HepG2 (cell line): ENCODE data around the gene SEPTIN2. TPM values are rescaled to one million over a fixed set of nuclear protein-coding genes. Genes with fewer than 3 reads are reported as not detected.

Experiments used
- CEBPB ChIP-seq: IDR thresholded peaks from 2 replicates; pipeline ENCODE4 v1.6.1; 2011; ENCODE audit warnings: low read depth, low read length, improper control_type of control experiment, borderline replicate concordance
- FLYWCH1 ChIP-seq: sonication (generic); formaldehyde crosslinking; IDR thresholded peaks from 2 replicates; pipeline ENCODE4 v1.8.1; 2023; ENCODE audit warnings: mild to moderate bottlenecking, missing genetic modification reagents
- HES4 ChIP-seq: sonication (generic); formaldehyde crosslinking; IDR thresholded peaks from 2 replicates; pipeline ENCODE4 v1.9.0; 2021; ENCODE audit warnings: mild to moderate bottlenecking, missing genetic modification reagents, borderline replicate concordance
- HMGXB4 ChIP-seq, 2 experiments: sonication (generic) in 1 of 2; formaldehyde crosslinking in 1 of 2; IDR thresholded peaks; 2 replicates each; pipeline versions ENCODE4 v1.4.0 to v1.6.1; 2018 to 2020; ENCODE audit warnings: missing genetic modification reagents in 2 of 2, borderline replicate concordance in 1 of 2, low read depth in 1 of 2, mild to moderate bottlenecking in 1 of 2, missing biosample characterization in 1 of 2
- IKZF1 ChIP-seq: fragments of 450-650 bp; IDR thresholded peaks from 2 replicates; pipeline ENCODE4 v1.7.1; 2016
- MIXL1 ChIP-seq: IDR thresholded peaks from 2 replicates; pipeline ENCODE4 v1.6.1; 2016
- NR2F2 ChIP-seq: IDR thresholded peaks from 2 replicates; pipeline ENCODE4 v1.6.1; 2012; ENCODE audit warnings: low read depth, inconsistent platforms, borderline replicate concordance
- PATZ1 ChIP-seq: sonication (generic); formaldehyde crosslinking; IDR thresholded peaks from 2 replicates; pipeline ENCODE4 v1.4.0; 2020; ENCODE audit warnings: missing genetic modification reagents
- PHF5A ChIP-seq: IDR thresholded peaks from one replicate; pipeline ENCODE4 v1.6.1; 2018; ENCODE audit warnings: low read depth, missing genetic modification reagents; ENCODE audit not compliant: unreplicated experiment
- RFXAP ChIP-seq: sonication (generic); formaldehyde crosslinking; IDR thresholded peaks from 2 replicates; pipeline ENCODE4 v1.4.0; 2020; ENCODE audit warnings: missing genetic modification reagents, borderline replicate concordance
- STAT5B ChIP-seq: sonication (generic); formaldehyde crosslinking; IDR thresholded peaks from 2 replicates; pipeline ENCODE4 v1.4.0; 2020; ENCODE audit warnings: missing genetic modification reagents
- TAF1 ChIP-seq: sonication (generic); formaldehyde crosslinking; IDR thresholded peaks from 2 replicates; pipeline ENCODE4 v1.4.0; 2020; ENCODE audit warnings: missing genetic modification reagents
- TRIM24 ChIP-seq: sonication (generic); formaldehyde crosslinking; IDR thresholded peaks from 2 replicates; pipeline ENCODE4 v1.8.0; 2022; ENCODE audit warnings: mild to moderate bottlenecking, missing genetic modification reagents
- ZNF12 ChIP-seq: sonication (generic); formaldehyde crosslinking; IDR thresholded peaks from 2 replicates; pipeline ENCODE4 v1.5.0; 2020; ENCODE audit warnings: missing genetic modification reagents
- ZNF724P ChIP-seq: sonication (generic); formaldehyde crosslinking; IDR thresholded peaks from 2 replicates; pipeline ENCODE4 v1.8.0; 2022; ENCODE audit warnings: missing genetic modification reagents, borderline replicate concordance
- ZNF780A ChIP-seq: sonication (generic); formaldehyde crosslinking; IDR thresholded peaks from 2 replicates; pipeline ENCODE4 v1.8.0; 2022; ENCODE audit warnings: mild to moderate bottlenecking, missing genetic modification reagents, moderate library complexity
- ZSCAN25 ChIP-seq: sonication (generic); formaldehyde crosslinking; IDR thresholded peaks from 2 replicates; pipeline ENCODE4 v1.8.0; 2022; ENCODE audit warnings: mild to moderate bottlenecking, missing genetic modification reagents
- polyA plus RNA-seq, 8 experiments: library from polyadenylated mRNA; depleted of rRNA in 3 of 8; stranded (reverse) in 7 of 8; unstranded in 1 of 8; fragments of >200 nt; fragmentation: Illumina TruSeq in 4 of 8; extraction: Trizol in 4 of 8; gene quantifications; 2 replicates each; pipeline versions ENCODE4 v1.2.1 to v1.2.3, GENCODE V29; 2011 to 2016; ENCODE audit warnings: low read depth in 4 of 8, missing spikeins in 1 of 8, mixed read lengths in 1 of 8; ENCODE audit not compliant: insufficient read depth in 1 of 8
- total RNA-seq, 5 experiments: library from RNA; depleted of rRNA; stranded (reverse); fragments of >200 nt; fragmentation: Illumina TruSeq; extraction: Trizol; gene quantifications; 2 replicates each; pipeline ENCODE4 v1.2.3, GENCODE V29; 2016; ENCODE audit warnings: low read depth in 1 of 5
- TF ChIP-seq, protein P1 (sequence below): sonication (generic); formaldehyde crosslinking; IDR thresholded peaks from 2 replicates; pipeline ENCODE4 v1.5.0; 2020; ENCODE audit warnings: missing genetic modification reagents
- TF ChIP-seq, protein P2 (sequence below): sonication (generic); formaldehyde crosslinking; IDR thresholded peaks from 2 replicates; pipeline ENCODE4 v1.8.0; 2022; ENCODE audit warnings: mild to moderate bottlenecking, missing genetic modification reagents, moderate library complexity
- TF ChIP-seq, protein P3 (sequence below): sonication (generic); formaldehyde crosslinking; conservative IDR thresholded peaks from 2 replicates; pipeline ENCODE4 v1.5.0; 2020; ENCODE audit warnings: missing genetic modification reagents
- TF ChIP-seq, protein P4 (sequence below): IDR thresholded peaks from 2 replicates; pipeline ENCODE4 v1.6.1; 2016; ENCODE audit warnings: missing compliant biosample characterization, missing genetic modification reagents, borderline replicate concordance

SEPTIN2 gene
- total and polyA plus RNA-seq, 2 of the 13 experiments (the other 11 are each of a cell fraction or from before 2014, with no cell fraction given): 493 to 733 TPM

DNA sequence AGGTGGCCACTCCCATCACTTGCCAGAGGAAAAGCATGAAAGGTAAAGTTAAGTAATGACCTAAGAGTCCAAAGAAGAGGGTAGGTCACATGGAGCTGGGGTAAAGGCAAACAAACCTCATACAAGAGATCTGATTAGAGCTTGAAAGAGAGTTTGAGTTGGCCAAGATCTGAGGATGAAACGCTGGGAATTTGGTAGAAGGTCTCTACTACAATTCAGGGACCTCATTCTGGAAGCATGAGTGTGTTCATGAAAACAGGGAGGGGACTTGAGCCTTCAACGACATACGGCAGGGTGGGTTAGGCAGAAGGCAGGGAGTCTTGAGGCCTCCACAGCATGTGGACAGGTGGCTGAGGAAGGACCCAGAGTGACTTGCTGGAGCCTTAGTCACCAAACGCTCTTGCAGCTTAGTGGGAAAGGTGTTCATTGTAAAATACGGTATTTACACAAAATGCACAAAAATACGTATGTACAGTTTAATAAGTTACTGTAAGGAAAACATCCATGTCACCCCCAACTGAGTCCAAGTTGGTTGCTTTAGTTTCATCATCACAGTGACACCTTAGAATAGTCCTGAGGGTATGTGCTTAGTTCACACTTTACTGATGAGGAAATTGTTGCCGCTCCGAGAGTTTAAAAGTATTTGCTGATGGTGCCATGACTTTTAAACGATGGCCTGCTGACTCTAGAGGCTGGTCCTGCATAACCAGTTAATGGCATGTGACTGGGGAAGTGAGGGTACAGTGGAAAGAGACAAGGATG, 35.3 kb downstream of the SEPTIN2 start (continued):
- TF ChIP-seq RFXAP (no peak), ZNF724P (CRISPR knock-in tag) (no peak), ZNF12 (CRISPR knock-in tag) (no peak; the same call in 1 of the 2 replicates), MIXL1 (CRISPR knock-in tag) (peak; percentile 40; the same call in 1 of the 2 replicates), PATZ1 (peak; percentile 16; the same call in 1 of the 2 replicates), CEBPB (no peak), STAT5B (no peak), TAF1 (CRISPR knock-in tag) (no peak), IKZF1 (no peak), TRIM24 (no peak), NR2F2 (peak; percentile 30; the same call in 1 of the 2 replicates), PHF5A (CRISPR knock-in tag) (no peak), ZSCAN25 (CRISPR knock-in tag) (no peak), ZNF780A (CRISPR knock-in tag) (no peak), HES4 (CRISPR knock-in tag) (no peak), HMGXB4 (CRISPR knock-in tag; IDR thresholded peaks at IDR 0.05; ENCODE audit: borderline replicate concordance in 1 of 2, low read depth in 1 of 2) (peak in 1 of 2 experiments; percentile 11; a peak in 1 of 4 replicates), FLYWCH1 (no peak)
- TF ChIP-seq, protein P1, sequence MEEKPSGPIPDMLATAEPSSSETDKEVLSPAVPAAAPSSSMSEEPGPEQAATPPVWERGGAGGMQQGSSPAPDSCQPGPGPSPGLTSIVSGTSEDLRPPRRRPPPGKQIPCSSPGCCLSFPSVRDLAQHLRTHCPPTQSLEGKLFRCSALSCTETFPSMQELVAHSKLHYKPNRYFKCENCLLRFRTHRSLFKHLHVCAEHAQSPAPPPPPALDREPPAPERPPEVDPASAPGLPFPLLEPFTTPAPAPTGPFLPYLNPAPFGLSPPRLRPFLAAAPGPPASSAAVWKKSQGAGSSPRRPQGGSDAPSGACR: 0 out of 2 replicates have a peak, but pooled peaks have one; percentile 5
- TF ChIP-seq, protein P2, sequence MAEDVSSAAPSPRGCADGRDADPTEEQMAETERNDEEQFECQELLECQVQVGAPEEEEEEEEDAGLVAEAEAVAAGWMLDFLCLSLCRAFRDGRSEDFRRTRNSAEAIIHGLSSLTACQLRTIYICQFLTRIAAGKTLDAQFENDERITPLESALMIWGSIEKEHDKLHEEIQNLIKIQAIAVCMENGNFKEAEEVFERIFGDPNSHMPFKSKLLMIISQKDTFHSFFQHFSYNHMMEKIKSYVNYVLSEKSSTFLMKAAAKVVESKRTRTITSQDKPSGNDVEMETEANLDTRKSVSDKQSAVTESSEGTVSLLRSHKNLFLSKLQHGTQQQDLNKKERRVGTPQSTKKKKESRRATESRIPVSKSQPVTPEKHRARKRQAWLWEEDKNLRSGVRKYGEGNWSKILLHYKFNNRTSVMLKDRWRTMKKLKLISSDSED (CRISPR knock-in tag): no peak
- TF ChIP-seq, protein P3, sequence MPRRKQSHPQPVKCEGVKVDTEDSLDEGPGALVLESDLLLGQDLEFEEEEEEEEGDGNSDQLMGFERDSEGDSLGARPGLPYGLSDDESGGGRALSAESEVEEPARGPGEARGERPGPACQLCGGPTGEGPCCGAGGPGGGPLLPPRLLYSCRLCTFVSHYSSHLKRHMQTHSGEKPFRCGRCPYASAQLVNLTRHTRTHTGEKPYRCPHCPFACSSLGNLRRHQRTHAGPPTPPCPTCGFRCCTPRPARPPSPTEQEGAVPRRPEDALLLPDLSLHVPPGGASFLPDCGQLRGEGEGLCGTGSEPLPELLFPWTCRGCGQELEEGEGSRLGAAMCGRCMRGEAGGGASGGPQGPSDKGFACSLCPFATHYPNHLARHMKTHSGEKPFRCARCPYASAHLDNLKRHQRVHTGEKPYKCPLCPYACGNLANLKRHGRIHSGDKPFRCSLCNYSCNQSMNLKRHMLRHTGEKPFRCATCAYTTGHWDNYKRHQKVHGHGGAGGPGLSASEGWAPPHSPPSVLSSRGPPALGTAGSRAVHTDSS (CRISPR knock-in tag): no peak
- TF ChIP-seq, protein P4, sequence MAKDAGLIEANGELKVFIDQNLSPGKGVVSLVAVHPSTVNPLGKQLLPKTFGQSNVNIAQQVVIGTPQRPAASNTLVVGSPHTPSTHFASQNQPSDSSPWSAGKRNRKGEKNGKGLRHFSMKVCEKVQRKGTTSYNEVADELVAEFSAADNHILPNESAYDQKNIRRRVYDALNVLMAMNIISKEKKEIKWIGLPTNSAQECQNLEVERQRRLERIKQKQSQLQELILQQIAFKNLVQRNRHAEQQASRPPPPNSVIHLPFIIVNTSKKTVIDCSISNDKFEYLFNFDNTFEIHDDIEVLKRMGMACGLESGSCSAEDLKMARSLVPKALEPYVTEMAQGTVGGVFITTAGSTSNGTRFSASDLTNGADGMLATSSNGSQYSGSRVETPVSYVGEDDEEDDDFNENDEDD (CRISPR knock-in tag): no peak
